ENCODE data around the gene PTGR3.

PTGR3 gene

GRCh38 chr18:75159646-75160356 lies 49.1 kb downstream of the PTGR3 start:
- no peak for TF ChIP-seq CTCF (IDR thresholded peaks at IDR 0.05)
- Mint-ChIP-seq H3K36me3 (ENCODE audit: low read depth) (peaks cover 15% of the 10 kb centered on the region), H3K4me1 (peaks cover 33% of the 10 kb centered on the region), H3K4me3 (no peak overlapping the region), H3K27ac (no peak overlapping the region), H3K9me3 (peaks cover 17% of the 10 kb centered on the region), H3K27me3 (ENCODE audit: low read depth, poor library complexity) (peaks cover 13% of the 10 kb centered on the region)
- no peak for DNase-seq

GRCh38 chr18:75159238-75159518 lies 49.8 kb downstream of the PTGR3 start:
- no peak for DNase-seq
- no peak overlapping the region for H3K4me3 Mint-ChIP-seq
- no peak overlapping the region for H3K27ac Mint-ChIP-seq
- H3K36me3 Mint-ChIP-seq (ENCODE audit: low read depth) = peaks cover 22% of the 10 kb centered on the region
- no peak for TF ChIP-seq CTCF (IDR thresholded peaks at IDR 0.05)
- H3K4me1 Mint-ChIP-seq = peaks cover 33% of the 10 kb centered on the region
- peaks cover 21% of the 10 kb centered on the region for H3K9me3 Mint-ChIP-seq
- H3K27me3 Mint-ChIP-seq (ENCODE audit: low read depth, poor library complexity) = peaks cover 13% of the 10 kb centered on the region

Data from nephron progenitor cell (in vitro differentiated cells).